Medulla oblongata (tissue), 1 donor: ENCODE results near the gene RNF207.

Experiments
- DNase-seq: peaks from one replicate; pipeline ENCODE4 v3.0.0-alpha.2; 2015; ENCODE audit errors: extremely low spot score

Gene RNF207

DNA sequence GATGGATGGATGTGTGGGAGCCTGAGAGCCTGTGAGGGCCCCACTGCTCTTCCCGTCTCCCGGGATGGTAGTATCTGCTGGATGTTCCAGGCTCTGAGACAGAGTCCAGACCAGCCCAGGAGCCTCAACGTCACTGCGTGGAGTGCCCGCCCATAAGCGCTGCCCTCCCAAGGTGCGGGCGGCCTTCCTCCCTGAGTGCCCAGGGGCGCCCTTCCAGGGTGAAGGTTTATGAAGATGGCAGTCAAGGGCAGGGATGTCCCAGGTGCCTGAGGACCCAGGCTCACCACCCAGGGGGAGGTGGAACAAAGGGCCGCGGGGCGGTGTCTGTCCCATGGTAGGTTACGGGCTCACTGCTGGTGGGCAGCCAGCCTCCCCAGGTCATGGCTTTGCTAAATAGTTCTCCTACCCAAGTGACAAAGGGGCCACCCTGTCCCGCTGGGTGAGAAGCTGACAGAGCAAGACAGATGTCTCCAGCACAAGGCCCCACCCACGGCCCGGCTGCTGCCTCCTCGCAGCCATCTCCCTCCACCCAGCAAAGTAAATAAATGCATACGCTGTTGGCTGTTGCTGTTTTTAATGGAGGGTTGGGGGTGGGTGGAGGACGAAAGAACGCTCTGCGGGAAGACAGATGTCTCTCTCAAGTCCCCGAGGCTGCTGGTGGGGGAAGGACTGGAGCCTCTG, 63.9 kb downstream of the RNF207 start:
- DNase-seq, result no peak

DNA sequence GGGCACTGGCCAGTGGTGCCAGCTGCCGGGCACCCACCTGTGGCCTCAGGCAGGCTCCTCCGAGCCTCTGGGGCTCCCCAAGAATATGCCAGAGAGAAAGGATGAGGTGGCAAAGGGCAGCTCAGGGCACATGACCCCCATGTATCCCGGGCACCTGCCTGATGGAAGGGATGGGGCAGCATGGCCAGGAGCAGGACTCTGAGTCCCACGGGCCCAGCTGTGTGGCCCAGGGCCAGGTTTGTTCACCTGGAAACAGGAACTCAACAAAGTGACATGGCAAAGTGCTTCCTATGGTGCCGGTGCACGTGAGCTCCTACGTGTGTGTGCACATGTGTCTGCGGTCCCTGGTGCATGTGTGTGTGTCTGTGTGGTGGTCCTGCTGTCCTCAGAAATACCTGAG, 64.5 kb downstream of the RNF207 start:
- no peak for DNase-seq
